D721Med (cell line): ENCODE data around the gene SERPINI1.

Source experiments
- DNase-seq: peaks from one replicate; pipeline ENCODE4 v3.0.0; 2011; ENCODE audit warnings: low spot score; ENCODE audit not compliant: insufficient read length
- FAIRE-seq: peaks from 2 replicates; lab custom pipeline; 2011; peaks lifted over from hg19 to GRCh38; lab: Jason Lieb, UNC
- CTCF ChIP-seq: IDR thresholded peaks from 2 replicates; pipeline ENCODE4 v1.5.1; 2012; ENCODE audit warnings: mild to moderate bottlenecking, control low read depth; ENCODE audit not compliant: insufficient read depth; ENCODE audit errors: missing control alignments

SERPINI1 gene

DNA sequence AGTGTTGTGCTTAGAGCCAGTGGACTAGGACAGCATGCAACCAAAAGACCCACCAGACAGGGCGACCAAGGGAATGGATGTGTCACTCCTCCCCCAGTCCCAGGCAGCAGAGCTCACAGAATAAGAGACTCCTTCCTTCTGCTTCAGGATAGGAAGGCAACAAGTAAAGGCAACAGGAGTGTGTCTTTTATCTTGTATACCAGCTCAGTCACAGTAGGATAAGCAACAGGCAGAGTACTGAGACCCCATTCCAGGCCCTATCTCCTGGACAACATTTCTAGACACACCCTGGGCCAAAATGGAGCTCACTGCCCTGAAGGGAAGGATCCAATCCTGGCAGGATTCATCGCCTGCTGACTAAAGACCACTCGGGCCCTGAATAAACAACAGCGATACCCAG is 25.8 kb upstream of the SERPINI1 start:
- FAIRE-seq (no peak), DNase-seq (no peak)
- TF ChIP-seq CTCF = no peak

DNA sequence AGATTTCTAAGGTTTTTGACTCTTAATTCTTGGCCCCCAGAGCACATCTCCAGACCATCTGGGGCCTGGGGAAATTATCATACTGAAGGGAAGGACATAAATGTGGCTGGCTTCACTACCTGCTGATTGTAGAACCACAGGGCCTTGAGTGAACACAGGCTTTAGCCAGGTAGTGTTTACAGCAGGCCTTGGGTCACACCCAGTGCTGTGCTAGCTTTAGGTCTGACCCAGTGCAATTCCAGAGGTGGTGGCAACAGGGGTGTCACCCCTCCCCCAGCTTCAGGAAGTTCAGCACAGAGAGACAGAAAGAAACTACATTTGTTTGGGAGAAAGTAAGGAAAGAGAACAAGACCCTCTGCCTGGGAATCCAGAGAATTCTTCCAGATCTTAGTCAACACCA is 25.0 kb upstream of the SERPINI1 start:
- no peak for TF ChIP-seq CTCF
- DNase-seq (no peak), FAIRE-seq (no peak)

DNA sequence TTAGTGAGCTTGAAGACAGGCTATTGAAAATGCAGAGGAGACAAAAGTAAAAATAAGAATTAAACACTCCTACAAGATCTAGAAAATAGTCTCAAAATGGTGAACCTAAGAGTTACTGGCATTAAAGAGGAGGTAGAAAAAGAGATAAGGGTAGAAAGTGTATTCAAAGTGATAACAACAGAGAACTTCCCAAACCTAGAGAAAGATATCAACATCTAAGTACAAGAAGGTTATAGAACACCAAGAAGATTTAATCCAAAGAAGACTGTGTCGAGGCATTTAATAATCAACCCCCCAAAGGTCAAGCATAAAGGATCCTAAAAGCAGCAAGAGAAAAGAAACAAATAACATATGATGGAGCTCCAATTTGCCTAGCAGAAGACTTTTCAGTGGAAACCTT is 24.1 kb upstream of the SERPINI1 start:
- no peak for TF ChIP-seq CTCF
- DNase-seq = no peak
- no peak for FAIRE-seq

GRCh38 chr3:167712445-167712844 is 23.1 kb upstream of the SERPINI1 start:
- TF ChIP-seq CTCF = no peak
- DNase-seq (no peak), FAIRE-seq (no peak)

- DNase-seq (no peak), FAIRE-seq (no peak)
- no peak for TF ChIP-seq CTCF
Observed at GRCh38 chr3:167714871-167715270, 20.6 kb upstream of the SERPINI1 start.

- no peak for DNase-seq
- no peak for FAIRE-seq
- TF ChIP-seq CTCF = no peak
Observed at GRCh38 chr3:167716920-167717319, 18.6 kb upstream of the SERPINI1 start.

DNA sequence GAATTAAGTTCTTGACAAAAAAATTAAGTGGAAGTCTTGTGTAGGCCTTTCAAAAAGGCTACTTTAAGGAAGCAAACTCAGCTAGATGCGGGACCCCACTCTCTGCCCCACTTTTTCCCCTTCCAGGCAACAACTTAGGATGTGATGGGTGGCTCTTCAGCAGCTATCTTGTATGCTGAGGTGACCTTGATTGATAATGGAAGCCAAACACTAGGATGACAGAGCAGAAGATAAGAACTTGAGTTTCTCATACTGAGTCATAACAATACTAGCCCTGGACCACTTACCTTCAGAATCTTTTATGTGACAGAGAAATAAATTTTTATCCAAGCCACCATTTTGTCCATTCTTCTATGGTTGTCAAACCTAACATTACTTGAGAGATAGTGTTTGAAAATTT is 16.9 kb upstream of the SERPINI1 start:
- DNase-seq = no peak
- no peak for TF ChIP-seq CTCF
- FAIRE-seq = no peak
